HG03280 (cell line): ENCODE measurements around the gene PLA2G5.
"Not testable (repeated sequence)": the region's sequence is repeated elsewhere in the genome, so short reads cannot be mapped to it uniquely, and the experiment has no call there.

Experiments used
- ATAC-seq: cut with Tn5 transposase; IDR thresholded peaks from one replicate; pipeline ENCODE4 v1.9.1; 2021; ENCODE audit warnings: mild to moderate bottlenecking, moderate library complexity; ENCODE audit not compliant: unreplicated experiment

The PLA2G5 gene

GRCh38 chr1:20115479-20115878 lies 45.5 kb downstream of the PLA2G5 start:
- no peak for ATAC-seq

GRCh38 chr1:20115916-20116315 lies 45.9 kb downstream of the PLA2G5 start:
- no peak for ATAC-seq

- ATAC-seq: no peak
Measured at GRCh38 chr1:20117236-20117635, 47.2 kb downstream of the PLA2G5 start.

GRCh38 chr1:20119347-20119746 lies 49.4 kb downstream of the PLA2G5 start, which contains the start of gene PLA2G2D:
PLA2G2D (minus strand) TSS chr1:20119536; CDS start chr1:20119498, 38 bp downstream.
- no peak for ATAC-seq

- no peak for ATAC-seq
Measured at GRCh38 chr1:20120796-20121195, 50.8 kb downstream of the PLA2G5 start.

GRCh38 chr1:20123722-20124455 lies 53.9 kb downstream of the PLA2G5 start:
- no peak for ATAC-seq

GRCh38 chr1:20124456-20125057 lies 54.6 kb downstream of the PLA2G5 start:
- ATAC-seq: no peak

- ATAC-seq: no peak
Measured at GRCh38 chr1:20125100-20125499, 55.1 kb downstream of the PLA2G5 start.

GRCh38 chr1:20126041-20126805 lies 56.2 kb downstream of the PLA2G5 start:
- ATAC-seq: peak; percentile 50

GRCh38 chr1:20126806-20127440 lies 56.9 kb downstream of the PLA2G5 start:
- ATAC-seq: no peak

GRCh38 chr1:20130518-20130917 lies 60.5 kb downstream of the PLA2G5 start:
- ATAC-seq: not testable (repeated sequence)

- ATAC-seq: no peak
Measured at GRCh38 chr1:20134995-20135394, 65.0 kb downstream of the PLA2G5 start.

GRCh38 chr1:20136249-20136648 lies 66.3 kb downstream of the PLA2G5 start:
- no peak for ATAC-seq

- ATAC-seq: no peak
Measured at GRCh38 chr1:20137055-20137454, 67.1 kb downstream of the PLA2G5 start.

- ATAC-seq: no peak
Measured at GRCh38 chr1:20137604-20138003, 67.6 kb downstream of the PLA2G5 start.

- no peak for ATAC-seq
Measured at GRCh38 chr1:20138346-20138745, 68.4 kb downstream of the PLA2G5 start.

GRCh38 chr1:20138961-20139550 lies 69.1 kb downstream of the PLA2G5 start, which contains the start of gene PLA2G2F:
PLA2G2F (plus strand) TSS chr1:20139323; CDS start chr1:20139428, 105 bp downstream.
- no peak for ATAC-seq

- no peak for ATAC-seq
Measured at GRCh38 chr1:20139776-20140612, 70.0 kb downstream of the PLA2G5 start.

GRCh38 chr1:20141001-20141400 lies 71.0 kb downstream of the PLA2G5 start:
- no peak for ATAC-seq

GRCh38 chr1:20141466-20141865 lies 71.5 kb downstream of the PLA2G5 start:
- ATAC-seq: no peak
